Measurements from ENCODE around the gene GPATCH11. TPM values are rescaled to one million over a fixed set of nuclear protein-coding genes. Genes with fewer than 3 reads are reported as not detected.

The GPATCH11 gene
- total and polyA plus RNA-seq, 4 donors, result 1.4 to 7.3 (median 3.4) TPM

DNA sequence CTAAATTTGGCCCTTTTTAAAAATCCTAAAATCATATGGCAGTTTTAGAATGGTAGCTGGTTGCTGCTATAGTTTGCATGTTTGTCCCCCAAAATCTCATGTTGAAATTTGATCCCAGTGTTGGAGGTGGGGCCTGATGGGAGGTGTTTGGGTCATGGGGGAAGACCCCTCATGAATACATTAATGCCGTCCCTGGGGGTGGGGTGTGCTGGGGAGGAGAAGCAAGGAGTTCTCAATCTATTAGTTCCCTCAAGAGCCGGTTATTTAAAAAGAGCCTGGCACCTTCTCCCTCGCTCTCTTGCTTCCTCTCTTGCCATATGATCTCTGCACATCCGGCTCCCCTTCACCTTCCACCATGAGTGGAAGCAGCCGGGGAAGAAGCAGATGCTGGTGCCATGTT is 20.8 kb downstream of the GPATCH11 start:
- Histone ChIP-seq H3K4me3 (ENCODE audit: low read depth in 1 of 3, low read length in 3 of 3) (no peak overlapping the region), H3K9me3 (ENCODE audit: control insufficient read depth in 4 of 4, low read length in 3 of 4) (no peaks in the 10 kb centered on the region), H3K9ac (ENCODE audit: low read depth in 1 of 2, low read length in 2 of 2) (no peak overlapping the region), H3K36me3 (ENCODE audit: control insufficient read depth in 4 of 4, insufficient read depth in 3 of 4, low read depth in 1 of 4, low read length in 3 of 4) (peaks cover 7 to 49% (median 32%) of the 10 kb centered on the region in 4 donors), H3K27me3 (ENCODE audit: control insufficient read depth in 4 of 4, insufficient read depth in 4 of 4, low read length in 3 of 4) (no peaks in the 10 kb centered on the region), H3K4me1 (ENCODE audit: control insufficient read depth in 4 of 4, insufficient read depth in 4 of 4, low read length in 3 of 4) (peaks cover 0 to 2% (median 0%) of the 10 kb centered on the region in 4 donors), H3K27ac (ENCODE audit: low read depth in 1 of 2, low read length in 2 of 2) (no peak overlapping the region)
- WGBS, result 94% methylated on average over 5 of the region's 5 CpGs
- TF ChIP-seq RXRA (IDR thresholded peaks at IDR 0.05) (no peak), RAD21 (IDR thresholded peaks at IDR 0.05) (no peak), SP1 (IDR thresholded peaks at IDR 0.05) (no peak), JUND (IDR thresholded peaks at IDR 0.05) (no peak), NR2F2 (IDR thresholded peaks at IDR 0.05) (no peak), HNF4A (conservative IDR thresholded peaks at IDR 0.05) (no peak)
- TF ChIP-seq, protein P1, sequence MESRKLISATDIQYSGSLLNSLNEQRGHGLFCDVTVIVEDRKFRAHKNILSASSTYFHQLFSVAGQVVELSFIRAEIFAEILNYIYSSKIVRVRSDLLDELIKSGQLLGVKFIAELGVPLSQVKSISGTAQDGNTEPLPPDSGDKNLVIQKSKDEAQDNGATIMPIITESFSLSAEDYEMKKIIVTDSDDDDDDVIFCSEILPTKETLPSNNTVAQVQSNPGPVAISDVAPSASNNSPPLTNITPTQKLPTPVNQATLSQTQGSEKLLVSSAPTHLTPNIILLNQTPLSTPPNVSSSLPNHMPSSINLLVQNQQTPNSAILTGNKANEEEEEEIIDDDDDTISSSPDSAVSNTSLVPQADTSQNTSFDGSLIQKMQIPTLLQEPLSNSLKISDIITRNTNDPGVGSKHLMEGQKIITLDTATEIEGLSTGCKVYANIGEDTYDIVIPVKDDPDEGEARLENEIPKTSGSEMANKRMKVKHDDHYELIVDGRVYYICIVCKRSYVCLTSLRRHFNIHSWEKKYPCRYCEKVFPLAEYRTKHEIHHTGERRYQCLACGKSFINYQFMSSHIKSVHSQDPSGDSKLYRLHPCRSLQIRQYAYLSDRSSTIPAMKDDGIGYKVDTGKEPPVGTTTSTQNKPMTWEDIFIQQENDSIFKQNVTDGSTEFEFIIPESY (IDR thresholded peaks at IDR 0.05), result no peak
- TF ChIP-seq, protein P2, sequence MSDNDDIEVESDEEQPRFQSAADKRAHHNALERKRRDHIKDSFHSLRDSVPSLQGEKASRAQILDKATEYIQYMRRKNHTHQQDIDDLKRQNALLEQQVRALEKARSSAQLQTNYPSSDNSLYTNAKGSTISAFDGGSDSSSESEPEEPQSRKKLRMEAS (IDR thresholded peaks at IDR 0.05), result no peak
- no peak for DNase-seq (ENCODE audit: low spot score)

DNA sequence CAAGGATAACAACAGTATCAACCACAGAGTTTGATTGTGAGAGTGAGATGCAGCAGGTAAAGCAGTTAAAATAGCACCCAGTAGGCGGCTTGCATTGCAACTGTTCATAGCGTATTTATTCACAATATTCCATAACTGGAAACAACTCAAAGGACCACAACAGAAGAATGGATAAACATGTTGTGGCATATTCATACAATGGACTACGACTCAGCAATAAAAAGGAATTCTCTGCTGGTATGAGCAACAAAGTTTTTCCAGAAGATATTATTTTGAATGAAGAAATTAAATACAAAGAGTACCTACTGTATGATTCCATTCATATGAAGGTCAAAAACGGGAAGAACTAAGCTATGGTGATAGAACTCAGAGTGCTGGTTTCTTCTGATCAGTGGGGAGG is 25.2 kb downstream of the GPATCH11 start:
- WGBS, result 98% methylated on average over 4 of the region's 4 CpGs
- Histone ChIP-seq H3K27me3 (ENCODE audit: control insufficient read depth in 4 of 4, insufficient read depth in 4 of 4, low read length in 3 of 4) (no peaks in the 10 kb centered on the region), H3K9ac (ENCODE audit: low read depth in 1 of 2, low read length in 2 of 2) (no peak overlapping the region), H3K9me3 (ENCODE audit: control insufficient read depth in 4 of 4, low read length in 3 of 4) (no peaks in the 10 kb centered on the region), H3K4me3 (ENCODE audit: low read depth in 1 of 3, low read length in 3 of 3) (no peak overlapping the region), H3K36me3 (ENCODE audit: control insufficient read depth in 4 of 4, insufficient read depth in 3 of 4, low read depth in 1 of 4, low read length in 3 of 4) (peaks cover 7 to 56% (median 28%) of the 10 kb centered on the region in 4 donors), H3K27ac (ENCODE audit: low read depth in 1 of 2, low read length in 2 of 2) (no peak overlapping the region), H3K4me1 (ENCODE audit: control insufficient read depth in 4 of 4, insufficient read depth in 4 of 4, low read length in 3 of 4) (no peaks in the 10 kb centered on the region)
- TF ChIP-seq, protein P3, sequence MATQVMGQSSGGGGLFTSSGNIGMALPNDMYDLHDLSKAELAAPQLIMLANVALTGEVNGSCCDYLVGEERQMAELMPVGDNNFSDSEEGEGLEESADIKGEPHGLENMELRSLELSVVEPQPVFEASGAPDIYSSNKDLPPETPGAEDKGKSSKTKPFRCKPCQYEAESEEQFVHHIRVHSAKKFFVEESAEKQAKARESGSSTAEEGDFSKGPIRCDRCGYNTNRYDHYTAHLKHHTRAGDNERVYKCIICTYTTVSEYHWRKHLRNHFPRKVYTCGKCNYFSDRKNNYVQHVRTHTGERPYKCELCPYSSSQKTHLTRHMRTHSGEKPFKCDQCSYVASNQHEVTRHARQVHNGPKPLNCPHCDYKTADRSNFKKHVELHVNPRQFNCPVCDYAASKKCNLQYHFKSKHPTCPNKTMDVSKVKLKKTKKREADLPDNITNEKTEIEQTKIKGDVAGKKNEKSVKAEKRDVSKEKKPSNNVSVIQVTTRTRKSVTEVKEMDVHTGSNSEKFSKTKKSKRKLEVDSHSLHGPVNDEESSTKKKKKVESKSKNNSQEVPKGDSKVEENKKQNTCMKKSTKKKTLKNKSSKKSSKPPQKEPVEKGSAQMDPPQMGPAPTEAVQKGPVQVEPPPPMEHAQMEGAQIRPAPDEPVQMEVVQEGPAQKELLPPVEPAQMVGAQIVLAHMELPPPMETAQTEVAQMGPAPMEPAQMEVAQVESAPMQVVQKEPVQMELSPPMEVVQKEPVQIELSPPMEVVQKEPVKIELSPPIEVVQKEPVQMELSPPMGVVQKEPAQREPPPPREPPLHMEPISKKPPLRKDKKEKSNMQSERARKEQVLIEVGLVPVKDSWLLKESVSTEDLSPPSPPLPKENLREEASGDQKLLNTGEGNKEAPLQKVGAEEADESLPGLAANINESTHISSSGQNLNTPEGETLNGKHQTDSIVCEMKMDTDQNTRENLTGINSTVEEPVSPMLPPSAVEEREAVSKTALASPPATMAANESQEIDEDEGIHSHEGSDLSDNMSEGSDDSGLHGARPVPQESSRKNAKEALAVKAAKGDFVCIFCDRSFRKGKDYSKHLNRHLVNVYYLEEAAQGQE (IDR thresholded peaks at IDR 0.05), result no peak
- no peak for TF ChIP-seq JUND (IDR thresholded peaks at IDR 0.05)
- TF ChIP-seq NR2F2 (IDR thresholded peaks at IDR 0.05), result no peak
- TF ChIP-seq HNF4G (IDR thresholded peaks at IDR 0.05), result no peak
- TF ChIP-seq FOXA2 (IDR thresholded peaks at IDR 0.05), result no peak
- TF ChIP-seq FOXA1 (IDR thresholded peaks at IDR 0.05), result no peak
- no peak for TF ChIP-seq HNF4A (conservative IDR thresholded peaks at IDR 0.05)
- TF ChIP-seq, protein P2 (IDR thresholded peaks at IDR 0.05), result no peak
- TF ChIP-seq GABPA (IDR thresholded peaks at IDR 0.05 in 1 of 2, conservative IDR thresholded peaks at IDR 0.05 in 1 of 2), result no peak
- no peak for TF ChIP-seq SP1 (IDR thresholded peaks at IDR 0.05)
- DNase-seq (ENCODE audit: low spot score), result no peak
